ENCODE data around the gene BMF.
A peak's percentile ranks its signal among the peaks of the same experiment; 100 is the strongest.
"Not testable (repeated sequence)": the region's sequence is repeated elsewhere in the genome, so short reads cannot be mapped to it uniquely, and the experiment has no call there.

The BMF gene

DNA sequence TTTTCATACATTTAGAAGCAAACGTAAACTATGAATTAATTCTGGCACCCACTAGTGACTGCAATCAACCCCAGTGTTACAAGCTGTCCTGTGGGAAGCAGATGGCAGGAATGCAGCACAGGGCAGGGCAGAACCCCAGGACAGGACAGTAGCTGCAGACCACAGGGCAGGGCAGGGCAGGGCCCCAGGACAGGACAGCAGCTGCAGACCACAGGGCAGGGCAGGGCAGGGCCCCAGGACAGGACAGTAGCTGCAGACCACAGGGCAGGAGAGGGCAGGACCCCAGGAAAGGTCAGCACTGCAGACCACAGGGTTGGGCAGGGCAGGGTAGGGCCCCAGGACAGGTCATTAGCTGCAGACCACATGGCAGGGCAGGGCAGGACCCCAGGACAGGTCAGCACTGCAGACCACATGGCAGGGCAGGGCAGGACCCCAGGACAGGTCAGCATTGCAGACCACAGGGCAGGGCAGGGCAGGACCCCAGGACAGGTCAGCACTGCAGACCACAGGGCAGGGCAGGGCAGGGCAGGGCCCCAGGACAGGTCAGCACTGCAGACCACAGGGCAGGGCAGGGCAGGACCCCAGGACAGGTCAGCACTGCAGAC is 27.3 kb upstream of the BMF start:
- not testable (repeated sequence) for H3K27ac Mint-ChIP-seq, ATAC-seq

GRCh38 chr15:40134885-40135284 is 26.2 kb upstream of the BMF start:
- Mint-ChIP-seq H3K4me1 (no peaks in the 10 kb centered on the region), H3K36me3 (peaks cover 5% of the 10 kb centered on the region), H3K9me3 (no peaks in the 10 kb centered on the region), H3K4me3 (no peak overlapping the region), H3K27ac (no peak overlapping the region)
- no peak for ATAC-seq
- DNase-seq (ENCODE audit: low spot score in 2 of 2), result no peak

More for the DNA sequence above, 27.3 kb upstream of the BMF start:
- H3K4me1 Mint-ChIP-seq; DNase-seq (ENCODE audit: low spot score in 2 of 2); H3K36me3 Mint-ChIP-seq; H3K9me3 Mint-ChIP-seq; H3K4me3 Mint-ChIP-seq: not testable (repeated sequence)

GRCh38 chr15:40133544-40133943 is 24.9 kb upstream of the BMF start:
- Mint-ChIP-seq H3K9me3 (no peaks in the 10 kb centered on the region), H3K36me3 (peaks cover 5% of the 10 kb centered on the region), H3K4me1 (no peaks in the 10 kb centered on the region), H3K27ac (no peak overlapping the region), H3K4me3 (no peak overlapping the region)
- no peak for ATAC-seq
- no peak for DNase-seq (ENCODE audit: low spot score in 2 of 2)

DNA sequence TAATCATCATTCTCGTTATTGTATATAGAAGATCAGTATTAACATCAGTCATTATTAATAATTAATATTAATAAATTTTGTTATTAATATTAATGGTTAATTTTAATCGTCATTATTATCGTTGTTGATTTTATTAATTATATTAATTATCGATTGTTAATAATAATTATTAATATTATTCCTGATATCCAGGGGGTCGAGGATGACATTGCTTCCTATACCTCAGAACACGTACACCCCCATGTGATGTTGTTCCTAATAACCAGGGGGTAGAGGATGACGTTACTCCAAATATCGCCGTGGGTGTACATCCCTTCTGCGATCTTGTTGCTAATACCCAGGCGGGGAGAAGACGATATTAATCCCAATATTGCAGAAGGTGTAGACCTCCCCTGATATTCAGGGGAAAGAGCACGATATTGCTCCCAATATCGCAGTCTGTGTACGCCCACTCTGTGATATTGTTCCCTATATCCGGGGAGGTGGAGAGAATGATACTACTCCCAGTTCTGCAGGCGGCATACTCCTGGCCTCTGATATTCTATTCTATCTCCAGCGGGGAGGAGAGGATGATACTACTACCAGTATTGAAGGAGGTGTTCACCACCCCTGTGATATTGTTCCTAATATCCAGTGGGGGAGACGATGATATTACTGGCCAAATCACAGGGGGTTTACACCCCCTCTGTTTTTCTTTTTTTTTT is 22.3 kb upstream of the BMF start:
- Mint-ChIP-seq H3K4me3 (no peak overlapping the region), H3K4me1 (no peaks in the 10 kb centered on the region), H3K27ac (peak overlapping the region; percentile 75), H3K9me3 (no peaks in the 10 kb centered on the region), H3K36me3 (peaks cover 5% of the 10 kb centered on the region)
- ATAC-seq (no peak), DNase-seq (ENCODE audit: low spot score in 2 of 2) (no peak)

- peaks cover 5% of the 10 kb centered on the region for H3K36me3 Mint-ChIP-seq
- H3K27ac Mint-ChIP-seq, result no peak overlapping the region
- H3K4me3 Mint-ChIP-seq, result no peak overlapping the region
- no peaks in the 10 kb centered on the region for H3K4me1 Mint-ChIP-seq
- ATAC-seq (no peak), DNase-seq (ENCODE audit: low spot score in 2 of 2) (no peak)
- no peaks in the 10 kb centered on the region for H3K9me3 Mint-ChIP-seq
Measured at GRCh38 chr15:40130118-40130517, 21.4 kb upstream of the BMF start.

GRCh38 chr15:40128766-40129660 is 20.3 kb upstream of the BMF start:
- ATAC-seq (peak; percentile 57), DNase-seq (ENCODE audit: low spot score in 2 of 2) (peak in 1 of 2 donors; percentile 68)
- no peaks in the 10 kb centered on the region for H3K4me1 Mint-ChIP-seq
- H3K36me3 Mint-ChIP-seq, result peaks cover 5% of the 10 kb centered on the region
- no peak overlapping the region for H3K27ac Mint-ChIP-seq
- H3K9me3 Mint-ChIP-seq, result no peaks in the 10 kb centered on the region
- H3K4me3 Mint-ChIP-seq, result no peak overlapping the region

DNA sequence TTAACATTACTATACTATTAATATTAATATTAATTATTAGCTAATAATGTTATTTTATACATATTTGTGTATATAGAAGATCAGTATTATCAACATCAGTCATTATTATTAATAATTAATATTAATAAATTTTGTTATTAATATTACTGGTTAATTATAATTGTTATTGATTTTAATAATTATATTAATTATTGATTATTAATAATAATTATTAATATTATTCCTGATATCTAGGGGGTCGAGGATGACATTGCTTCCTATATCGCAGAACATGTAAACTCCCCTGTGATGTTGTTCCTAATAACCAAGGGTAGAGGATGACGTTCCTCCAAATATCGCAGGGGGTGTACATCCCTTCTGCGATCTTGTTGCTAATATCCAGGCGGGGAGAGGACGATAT is 17.3 kb upstream of the BMF start:
- ATAC-seq, result no peak
- no peak overlapping the region for H3K4me3 Mint-ChIP-seq
- no peaks in the 10 kb centered on the region for H3K9me3 Mint-ChIP-seq
- H3K27ac Mint-ChIP-seq, result no peak overlapping the region
- DNase-seq (ENCODE audit: low spot score in 2 of 2), result no peak
- H3K4me1 Mint-ChIP-seq, result no peaks in the 10 kb centered on the region
- H3K36me3 Mint-ChIP-seq, result peaks cover under 1% of the 10 kb centered on the region

DNA sequence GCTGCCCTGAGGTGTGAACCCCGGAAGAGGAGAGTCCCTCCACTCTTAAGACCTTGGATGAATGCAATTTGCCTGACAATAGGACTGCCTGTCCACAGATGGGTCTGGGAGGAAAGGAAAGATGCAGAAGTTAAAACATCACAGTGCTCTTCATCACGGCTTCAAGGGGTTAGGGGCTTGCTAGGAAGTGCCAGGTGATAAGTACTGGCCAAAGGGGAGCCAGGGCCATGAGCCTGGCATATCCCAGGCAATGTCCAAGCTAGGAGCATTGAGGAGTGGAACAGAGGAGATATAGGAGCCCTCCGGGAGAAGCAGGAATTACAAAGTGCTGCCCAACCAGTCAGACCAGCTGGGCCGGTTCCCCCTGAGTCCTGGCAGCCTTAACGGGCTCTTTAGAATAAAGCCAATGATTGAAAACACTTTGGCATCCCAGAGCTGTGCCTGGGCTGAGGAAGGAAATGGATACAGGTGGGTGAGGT is 16.2 kb upstream of the BMF start:
- peak; percentile 4 for ATAC-seq
- H3K4me3 Mint-ChIP-seq; H3K9me3 Mint-ChIP-seq; DNase-seq (ENCODE audit: low spot score in 2 of 2); H3K4me1 Mint-ChIP-seq; H3K27ac Mint-ChIP-seq; H3K36me3 Mint-ChIP-seq: not testable (repeated sequence)

GRCh38 chr15:40124333-40124732 is 15.7 kb upstream of the BMF start:
- not testable (repeated sequence) for DNase-seq (ENCODE audit: low spot score in 2 of 2); H3K27ac Mint-ChIP-seq; H3K9me3 Mint-ChIP-seq; H3K4me1 Mint-ChIP-seq; H3K4me3 Mint-ChIP-seq; H3K36me3 Mint-ChIP-seq
- ATAC-seq, result peak; percentile 3

GRCh38 chr15:40123863-40124262 is 15.2 kb upstream of the BMF start:
- H3K27ac Mint-ChIP-seq, result peak overlapping the region; percentile 45
- H3K9me3 Mint-ChIP-seq; H3K36me3 Mint-ChIP-seq; H3K4me1 Mint-ChIP-seq; DNase-seq (ENCODE audit: low spot score in 2 of 2); H3K4me3 Mint-ChIP-seq: not testable (repeated sequence)
- ATAC-seq, result peak; percentile 44

GRCh38 chr15:40122989-40123388 is 14.3 kb upstream of the BMF start:
- not testable (repeated sequence) for DNase-seq (ENCODE audit: low spot score in 2 of 2); ATAC-seq; H3K4me1 Mint-ChIP-seq

DNA sequence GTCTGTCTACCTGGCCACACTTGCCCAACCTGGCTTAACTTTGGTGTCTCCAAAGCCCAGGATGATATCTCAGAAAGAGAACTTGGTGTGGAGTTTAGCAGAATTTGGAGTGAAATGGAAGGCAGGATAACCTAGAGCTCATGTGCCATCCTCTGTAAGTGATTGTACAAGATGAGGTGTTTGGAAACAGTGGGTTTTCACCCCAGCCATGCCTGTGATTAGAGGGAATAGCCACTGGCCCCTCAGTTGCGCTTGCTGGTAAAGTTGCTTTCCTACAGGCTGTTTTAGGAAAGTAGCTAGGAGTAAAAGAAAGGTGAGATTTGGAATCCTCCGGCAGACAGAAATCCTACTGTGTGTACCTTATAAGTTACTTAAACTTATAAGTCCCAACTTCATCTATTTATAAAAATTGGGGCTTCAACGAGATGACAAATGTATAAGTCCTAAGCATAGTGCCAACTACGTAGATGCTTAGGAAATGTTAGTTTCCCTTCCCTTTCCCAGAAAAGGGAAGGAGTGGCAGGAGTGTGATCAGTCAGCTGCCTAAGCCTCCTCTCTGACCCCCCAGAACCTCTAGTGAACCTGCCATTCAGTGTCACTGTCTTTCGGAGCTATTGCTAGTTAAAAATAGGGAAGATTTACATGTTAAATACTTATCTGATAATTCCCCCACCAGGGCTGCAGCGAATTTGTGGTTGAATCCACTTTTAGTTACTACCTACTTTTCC is 13.4 kb upstream of the BMF start:
- ATAC-seq (no peak), DNase-seq (ENCODE audit: low spot score in 2 of 2) (no peak)
- Mint-ChIP-seq H3K4me3 (no peak overlapping the region), H3K4me1 (no peaks in the 10 kb centered on the region), H3K36me3 (no peaks in the 10 kb centered on the region), H3K27ac (no peak overlapping the region), H3K9me3 (no peaks in the 10 kb centered on the region)

More at GRCh38 chr15:40122989-40123388, 14.3 kb upstream of the BMF start:
- not testable (repeated sequence) for H3K27ac Mint-ChIP-seq, H3K9me3 Mint-ChIP-seq, H3K36me3 Mint-ChIP-seq, H3K4me3 Mint-ChIP-seq

- ATAC-seq, result no peak
- H3K4me1 Mint-ChIP-seq, result peaks cover 15% of the 10 kb centered on the region
- no peak for DNase-seq (ENCODE audit: low spot score in 2 of 2)
- H3K27ac Mint-ChIP-seq, result no peak overlapping the region
- no peak overlapping the region for H3K4me3 Mint-ChIP-seq
- H3K9me3 Mint-ChIP-seq, result no peaks in the 10 kb centered on the region
- no peaks in the 10 kb centered on the region for H3K36me3 Mint-ChIP-seq
Measured at GRCh38 chr15:40118473-40118872, 9.8 kb upstream of the BMF start.

DNA sequence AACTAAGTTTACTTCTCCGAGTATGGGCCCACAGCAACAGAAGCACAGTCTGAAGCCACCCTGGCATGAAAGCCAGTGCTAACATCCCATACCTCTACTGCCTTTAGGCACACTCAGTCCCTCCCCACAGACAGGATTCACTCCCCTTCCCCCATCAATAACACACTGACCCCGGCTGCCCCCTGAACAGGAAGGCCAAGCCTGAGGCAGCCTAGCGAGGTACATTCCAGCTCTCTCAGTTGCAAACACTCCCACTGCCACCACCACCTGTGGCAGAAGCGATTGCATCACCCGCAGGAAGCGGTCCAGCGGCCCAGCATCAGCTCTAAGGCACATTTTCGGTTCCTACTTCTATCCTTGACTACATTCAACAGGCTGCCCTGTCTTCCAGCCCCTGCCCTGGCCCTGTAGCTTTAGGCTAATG is 7.0 kb upstream of the BMF start:
- Mint-ChIP-seq H3K27ac (peak overlapping the region; percentile 86), H3K36me3 (no peaks in the 10 kb centered on the region)
- peak in 1 of 2 donors; percentile 73 for DNase-seq (ENCODE audit: low spot score in 2 of 2)

GRCh38 chr15:40115106-40115505 is 6.4 kb upstream of the BMF start:
- not testable (repeated sequence) for ATAC-seq; H3K4me3 Mint-ChIP-seq; H3K9me3 Mint-ChIP-seq; DNase-seq (ENCODE audit: low spot score in 2 of 2); H3K36me3 Mint-ChIP-seq
- H3K27ac Mint-ChIP-seq, result peak overlapping the region; percentile 86
- peaks cover 15% of the 10 kb centered on the region for H3K4me1 Mint-ChIP-seq

More for the DNA sequence above, 7.0 kb upstream of the BMF start:
- H3K4me1 Mint-ChIP-seq, result peaks cover 15% of the 10 kb centered on the region
- peak; percentile 95 for ATAC-seq
- H3K4me3 Mint-ChIP-seq, result peak overlapping the region; percentile 41
- no peaks in the 10 kb centered on the region for H3K9me3 Mint-ChIP-seq
